ENCODE results near the gene VAT1.

Gene VAT1

DNA sequence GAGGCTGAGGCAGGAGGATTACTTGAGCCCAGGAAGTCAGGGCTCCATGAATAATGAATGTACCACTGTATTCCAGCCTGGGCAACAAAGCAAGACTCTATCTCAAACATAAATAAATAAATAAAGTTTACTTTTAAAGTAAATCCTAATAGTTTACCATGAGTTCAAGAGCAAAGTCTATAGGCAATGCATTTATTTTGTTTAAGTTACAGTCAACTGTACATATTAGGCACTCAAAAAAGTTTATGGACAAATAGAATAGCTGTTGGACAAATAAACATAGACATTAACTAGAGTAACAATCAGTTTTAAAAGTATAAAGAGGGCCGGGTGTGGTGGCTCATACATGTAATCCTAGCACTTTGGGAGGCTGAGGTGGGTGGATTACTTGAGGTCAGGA is 54.3 kb downstream of the VAT1 start:
- DNase-seq = no peak
